Ascending aorta (tissue), 2 donors: Measurements from ENCODE around the gene LTN1. TPM values are rescaled to one million over a fixed set of nuclear protein-coding genes. Genes with fewer than 3 reads are reported as not detected.

ENCODE experiments used
- DNase-seq, 2 donors: peaks; one replicate each; pipeline ENCODE4 v3.0.0-alpha.2; 2019; ENCODE audit warnings: low spot score in 2 of 2
- H3K27ac ChIP-seq, 2 donors: fragments of 200-600 bp; sonication (generic); one replicate each; pipeline ENCODE4 v1.5.1; 2016 to 2017; ENCODE audit warnings: mild to moderate bottlenecking in 1 of 2
- H3K27me3 ChIP-seq: fragments of 200-600 bp; sonication (generic); one replicate; pipeline ENCODE4 v1.5.1; 2017
- H3K36me3 ChIP-seq, 2 donors: fragments of 200-600 bp; sonication (generic); one replicate each; pipeline ENCODE4 v1.5.1; 2016
- H3K4me1 ChIP-seq, 2 donors: fragments of 200-600 bp; sonication (generic); one replicate each; pipeline ENCODE4 v1.5.1; 2016 to 2017; ENCODE audit warnings: mild to moderate bottlenecking in 1 of 2
- H3K4me3 ChIP-seq, 2 donors: fragments of 200-600 bp; sonication (generic); one replicate each; pipeline ENCODE4 v1.5.1; 2016 to 2017; ENCODE audit warnings: mild to moderate bottlenecking in 1 of 2
- H3K9me3 ChIP-seq, 2 donors: fragments of 200-600 bp; sonication (generic); one replicate each; pipeline ENCODE4 v1.5.1; 2016
- intact Hi-C: fragments of 100-400 bp; cut with DNase I; formaldehyde crosslinking; loops from one replicate; pipeline ENCODE4 v1.15.1; 2023
- total RNA-seq: library from RNA; depleted of rRNA; stranded (reverse); fragments of >200 nt; gene quantifications from one replicate; pipeline ENCODE4 v1.1.0, GENCODE V29; 2016
- TF ChIP-seq, protein P1 (sequence below), 3 experiments: fragments of 200-600 bp in 2 of 3; fragments of 450-650 bp in 1 of 3; sonication (generic) in 2 of 3; IDR thresholded peaks; one replicate each; pipeline ENCODE4 v1.5.1; 2016 to 2019; ENCODE audit warnings: antibody characterized with exemption in 3 of 3, mild to moderate bottlenecking in 1 of 3, moderate library complexity in 1 of 3

Gene LTN1
- total RNA-seq, 1 donor from 2014 or later = 5.6 TPM

DNA sequence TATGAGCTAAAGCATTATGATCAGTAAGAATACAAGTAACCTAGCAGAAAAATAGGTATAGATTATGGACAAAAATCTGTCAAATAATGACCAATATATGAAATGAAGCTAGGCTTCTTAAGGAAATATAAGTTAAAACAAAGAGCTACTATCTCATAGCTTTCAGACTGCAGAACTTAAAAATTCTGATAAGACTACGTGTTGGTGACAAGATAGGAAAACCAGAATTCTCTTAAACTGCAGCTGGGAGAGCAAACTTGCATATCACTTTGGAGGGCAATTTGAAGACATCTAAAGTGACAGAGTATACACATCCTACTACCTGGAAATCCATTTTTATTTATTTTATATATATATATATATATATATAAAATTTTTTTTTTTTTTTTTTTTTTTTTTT, 65.5 kb downstream of the LTN1 start:
- no peaks in the 10 kb centered on the region for H3K27me3 ChIP-seq
- H3K27ac ChIP-seq = no peak overlapping the region
- TF ChIP-seq, protein P1, sequence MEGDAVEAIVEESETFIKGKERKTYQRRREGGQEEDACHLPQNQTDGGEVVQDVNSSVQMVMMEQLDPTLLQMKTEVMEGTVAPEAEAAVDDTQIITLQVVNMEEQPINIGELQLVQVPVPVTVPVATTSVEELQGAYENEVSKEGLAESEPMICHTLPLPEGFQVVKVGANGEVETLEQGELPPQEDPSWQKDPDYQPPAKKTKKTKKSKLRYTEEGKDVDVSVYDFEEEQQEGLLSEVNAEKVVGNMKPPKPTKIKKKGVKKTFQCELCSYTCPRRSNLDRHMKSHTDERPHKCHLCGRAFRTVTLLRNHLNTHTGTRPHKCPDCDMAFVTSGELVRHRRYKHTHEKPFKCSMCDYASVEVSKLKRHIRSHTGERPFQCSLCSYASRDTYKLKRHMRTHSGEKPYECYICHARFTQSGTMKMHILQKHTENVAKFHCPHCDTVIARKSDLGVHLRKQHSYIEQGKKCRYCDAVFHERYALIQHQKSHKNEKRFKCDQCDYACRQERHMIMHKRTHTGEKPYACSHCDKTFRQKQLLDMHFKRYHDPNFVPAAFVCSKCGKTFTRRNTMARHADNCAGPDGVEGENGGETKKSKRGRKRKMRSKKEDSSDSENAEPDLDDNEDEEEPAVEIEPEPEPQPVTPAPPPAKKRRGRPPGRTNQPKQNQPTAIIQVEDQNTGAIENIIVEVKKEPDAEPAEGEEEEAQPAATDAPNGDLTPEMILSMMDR (IDR thresholded peaks at IDR 0.05) = no peak
- H3K4me1 ChIP-seq = peaks cover 0 to 5% of the 10 kb centered on the region in 2 donors
- intact Hi-C loops = no loop called here
- DNase-seq = no peak
- no peaks in the 10 kb centered on the region for H3K9me3 ChIP-seq
- no peak overlapping the region for H3K4me3 ChIP-seq
- H3K36me3 ChIP-seq = peaks cover 0 to 32% of the 10 kb centered on the region in 2 donors

GRCh38 chr21:28923439-28923975, 69.2 kb downstream of the LTN1 start:
- no peaks in the 10 kb centered on the region for H3K9me3 ChIP-seq
- TF ChIP-seq, protein P1 (IDR thresholded peaks at IDR 0.05) = no peak
- no peaks in the 10 kb centered on the region for H3K4me1 ChIP-seq
- peaks cover 0 to 8% of the 10 kb centered on the region in 2 donors for H3K36me3 ChIP-seq
- intact Hi-C loops = no loop called here
- H3K27me3 ChIP-seq = no peaks in the 10 kb centered on the region
- no peak overlapping the region for H3K4me3 ChIP-seq
- no peak for DNase-seq
- no peak overlapping the region for H3K27ac ChIP-seq

GRCh38 chr21:28922368-28922767, 70.3 kb downstream of the LTN1 start:
- no peak overlapping the region for H3K27ac ChIP-seq
- H3K4me3 ChIP-seq = no peak overlapping the region
- peaks cover 0 to 8% of the 10 kb centered on the region in 2 donors for H3K36me3 ChIP-seq
- H3K9me3 ChIP-seq = no peaks in the 10 kb centered on the region
- no peak for DNase-seq
- intact Hi-C loops = no loop called here
- H3K27me3 ChIP-seq = no peaks in the 10 kb centered on the region
- H3K4me1 ChIP-seq = no peaks in the 10 kb centered on the region
- TF ChIP-seq, protein P1 (IDR thresholded peaks at IDR 0.05) = no peak

GRCh38 chr21:28916150-28916893, 76.4 kb downstream of the LTN1 start:
- Histone ChIP-seq H3K9me3 (no peaks in the 10 kb centered on the region), H3K27ac (no peak overlapping the region), H3K4me1 (peaks cover 0 to 8% of the 10 kb centered on the region in 2 donors), H3K36me3 (no peaks in the 10 kb centered on the region), H3K27me3 (no peaks in the 10 kb centered on the region), H3K4me3 (no peak overlapping the region)
- TF ChIP-seq, protein P1 (IDR thresholded peaks at IDR 0.05) = no peak
- no peak for DNase-seq
- intact Hi-C loops = loop anchor here (10.0 kb wide), 1 partner anchor 282 kb away; no protein-coding TSS in a partner anchor

GRCh38 chr21:28913071-28913470, 79.6 kb downstream of the LTN1 start:
- Histone ChIP-seq H3K9me3 (no peaks in the 10 kb centered on the region), H3K4me1 (peaks cover 0 to 26% of the 10 kb centered on the region in 2 donors), H3K4me3 (no peak overlapping the region), H3K27ac (no peak overlapping the region), H3K27me3 (no peaks in the 10 kb centered on the region), H3K36me3 (no peaks in the 10 kb centered on the region)
- intact Hi-C loops = loop anchor here (10.0 kb wide), 1 partner anchor 278 kb away; no protein-coding TSS in a partner anchor
- DNase-seq = no peak
- TF ChIP-seq, protein P1 (IDR thresholded peaks at IDR 0.05) = no peak
